Right ventricle myocardium superior (tissue), 1 donor: ENCODE data around the gene SHLD3. TPM values are rescaled to one million over a fixed set of nuclear protein-coding genes. Genes with fewer than 3 reads are reported as not detected.
"Not testable (repeated sequence)": the region's sequence is repeated elsewhere in the genome, so short reads cannot be mapped to it uniquely, and the experiment has no call there.

Source experiments
- ATAC-seq: fragments of 200-7000 bp; cut with Tn5 transposase; one replicate; pipeline ENCODE4 v1.9.1; 2020; ENCODE audit warnings: mild to moderate bottlenecking; ENCODE audit not compliant: poor library complexity
- DNase-seq: peaks from one replicate; pipeline ENCODE4 v3.0.0-alpha.2; 2020
- intact Hi-C: fragments of 100-400 bp; cut with DNase I; formaldehyde crosslinking; loops from one replicate; pipeline ENCODE4 v1.11.2; 2022
- total RNA-seq: library from RNA; stranded (reverse); fragmentation: NEBNext Ultra II Directional; extraction: Animal tissue kit (Norgen Biotek cat#: 25700); gene quantifications from one replicate; pipeline ENCODE4 v1.2.1, GENCODE V29; 2021
- donor health status: DM: no; HTN: yes; CAD: no; lungs with severe emphysema.

The SHLD3 gene
- total RNA-seq, 1 donor from 2014 or later, result 1.2 TPM

- DNase-seq (no peak), ATAC-seq (no peak)
- intact Hi-C loops, result no loop called here
Observed at GRCh38 chr5:65672796-65673195, 48.0 kb downstream of the SHLD3 start.

GRCh38 chr5:65674749-65675148 is 49.9 kb downstream of the SHLD3 start:
- intact Hi-C loops, result no loop called here
- no peak for ATAC-seq
- no peak for DNase-seq

- DNase-seq, intact Hi-C loops, ATAC-seq: not testable (repeated sequence)
Observed at GRCh38 chr5:65676056-65676455, 51.2 kb downstream of the SHLD3 start.

Other genes with a start within 250 kb of the SHLD3 start
- gene ADAMTS6, start 143.1 kb upstream of the SHLD3 start, total RNA-seq, result 0.78 TPM
- 0.67 TPM for gene CENPK, start 61.9 kb upstream of the SHLD3 start, total RNA-seq
- 17.0 TPM for gene PPWD1, start 61.7 kb upstream of the SHLD3 start, total RNA-seq
- gene TRIM23, start 694 bp upstream of the SHLD3 start, total RNA-seq, result 17.9 TPM
- gene TRAPPC13, start within 50 bp of the SHLD3 start, total RNA-seq, result 18.3 TPM
- gene SGTB, start 97.1 kb downstream of the SHLD3 start, total RNA-seq, result 4.7 TPM
- gene NLN, start 97.2 kb downstream of the SHLD3 start, total RNA-seq, result 15.1 TPM